Trophoblast cell (in vitro differentiated cells and primary cell): ENCODE measurements around the gene CCSER2.

Source experiments
- DNase-seq, 2 donors: peaks; one replicate each; pipeline ENCODE4 v3.0.0-alpha.2; 2016
- H2AFZ ChIP-seq: 2 replicates; pipeline ENCODE4 v1.6.1; 2013; ENCODE audit warnings: low read length, moderate library complexity, mild to moderate bottlenecking; ENCODE audit not compliant: insufficient read depth, poor library complexity
- H2AK5ac ChIP-seq: 2 replicates; pipeline ENCODE4 v1.6.1; 2013; ENCODE audit warnings: mild to moderate bottlenecking, low read length
- H2BK120ac ChIP-seq: 2 replicates; pipeline ENCODE4 v1.6.1; 2013; ENCODE audit warnings: low read length, mild to moderate bottlenecking, moderate library complexity; ENCODE audit not compliant: insufficient read depth, poor library complexity
- H2BK12ac ChIP-seq: 2 replicates; pipeline ENCODE4 v1.6.1; 2013; ENCODE audit warnings: mild to moderate bottlenecking, low read length, moderate library complexity
- H2BK5ac ChIP-seq: 2 replicates; pipeline ENCODE4 v1.6.1; 2013; ENCODE audit warnings: low read length, low read depth, moderate library complexity, mild to moderate bottlenecking; ENCODE audit not compliant: poor library complexity
- H3K14ac ChIP-seq: 2 replicates; pipeline ENCODE4 v1.6.1; 2013; ENCODE audit warnings: mild to moderate bottlenecking, low read length
- H3K18ac ChIP-seq: 2 replicates; pipeline ENCODE4 v1.6.1; 2013; ENCODE audit warnings: mild to moderate bottlenecking, low read length
- H3K23ac ChIP-seq: 2 replicates; pipeline ENCODE4 v1.6.1; 2013; ENCODE audit warnings: low read length
- H3K27ac ChIP-seq: 2 replicates; pipeline ENCODE4 v1.5.1; 2013; ENCODE audit warnings: low read depth, mild to moderate bottlenecking, inconsistent platforms, low read length, moderate library complexity
- H3K27me3 ChIP-seq: 2 replicates; pipeline ENCODE4 v1.6.1; 2013; ENCODE audit warnings: inconsistent platforms, mild to moderate bottlenecking, low read length, moderate library complexity; ENCODE audit not compliant: insufficient read depth
- H3K36me3 ChIP-seq, 2 experiments: 1 replicate in 1 of 2; 2 replicates in 1 of 2; pipeline ENCODE4 v1.6.1; 2013; ENCODE audit warnings: low read length in 2 of 2, mild to moderate bottlenecking in 2 of 2, moderate library complexity in 1 of 2; ENCODE audit not compliant: insufficient read depth in 2 of 2, control insufficient read depth in 1 of 2
- H3K4ac ChIP-seq: 2 replicates; pipeline ENCODE4 v1.6.1; 2013; ENCODE audit warnings: low read depth, mild to moderate bottlenecking, low read length, moderate library complexity
- H3K4me1 ChIP-seq, 2 experiments: 1 replicate in 1 of 2; 2 replicates in 1 of 2; pipeline ENCODE4 v1.6.1; 2013; ENCODE audit warnings: low read length in 2 of 2, mild to moderate bottlenecking in 2 of 2, moderate library complexity in 1 of 2; ENCODE audit not compliant: insufficient read depth in 2 of 2, control insufficient read depth in 1 of 2
- H3K4me2 ChIP-seq: 2 replicates; pipeline ENCODE4 v1.6.1; 2013; ENCODE audit warnings: inconsistent platforms, mild to moderate bottlenecking, low read length, moderate library complexity
- H3K4me3 ChIP-seq: 2 replicates; pipeline ENCODE4 v1.5.1; 2013; ENCODE audit warnings: mild to moderate bottlenecking, low read depth, low read length, inconsistent platforms
- H3K79me1 ChIP-seq: one replicate; pipeline ENCODE4 v1.6.1; 2013; ENCODE audit warnings: low read length
- H3K79me2 ChIP-seq: 2 replicates; pipeline ENCODE4 v1.6.1; 2013; ENCODE audit warnings: low read length, mild to moderate bottlenecking; ENCODE audit not compliant: control insufficient read depth, insufficient read depth, poor library complexity
- H3K9ac ChIP-seq: 2 replicates; pipeline ENCODE4 v1.6.1; 2013; ENCODE audit warnings: mild to moderate bottlenecking, low read length
- H3K9me3 ChIP-seq: 2 replicates; pipeline ENCODE4 v1.6.1; 2013; ENCODE audit warnings: low read depth, mild to moderate bottlenecking, control low read depth, inconsistent platforms, low read length; ENCODE audit not compliant: insufficient read depth
- H4K12ac ChIP-seq: 2 replicates; pipeline ENCODE4 v1.6.1; 2013; ENCODE audit warnings: low read depth, mild to moderate bottlenecking, low read length, moderate library complexity
- H4K8ac ChIP-seq: 2 replicates; pipeline ENCODE4 v1.6.1; 2013; ENCODE audit warnings: low read depth, mild to moderate bottlenecking, low read length, moderate library complexity
- H4K91ac ChIP-seq: one replicate; pipeline ENCODE4 v1.6.1; 2013; ENCODE audit warnings: low read depth, mild to moderate bottlenecking, low read length, moderate library complexity
- WGBS: extraction: QIAGEN DNeasy Blood & Tissue Kit; methylation state at CpG from one replicate; pipeline ENCODE4 v1.1.7; 2013; ENCODE audit warnings: missing lambda C conversion rate; ENCODE audit not compliant: insufficient read length, insufficient coverage; ENCODE audit errors: extremely low coverage; 5-methylcytosine and 5-hydroxymethylcytosine counted together

The CCSER2 gene

DNA sequence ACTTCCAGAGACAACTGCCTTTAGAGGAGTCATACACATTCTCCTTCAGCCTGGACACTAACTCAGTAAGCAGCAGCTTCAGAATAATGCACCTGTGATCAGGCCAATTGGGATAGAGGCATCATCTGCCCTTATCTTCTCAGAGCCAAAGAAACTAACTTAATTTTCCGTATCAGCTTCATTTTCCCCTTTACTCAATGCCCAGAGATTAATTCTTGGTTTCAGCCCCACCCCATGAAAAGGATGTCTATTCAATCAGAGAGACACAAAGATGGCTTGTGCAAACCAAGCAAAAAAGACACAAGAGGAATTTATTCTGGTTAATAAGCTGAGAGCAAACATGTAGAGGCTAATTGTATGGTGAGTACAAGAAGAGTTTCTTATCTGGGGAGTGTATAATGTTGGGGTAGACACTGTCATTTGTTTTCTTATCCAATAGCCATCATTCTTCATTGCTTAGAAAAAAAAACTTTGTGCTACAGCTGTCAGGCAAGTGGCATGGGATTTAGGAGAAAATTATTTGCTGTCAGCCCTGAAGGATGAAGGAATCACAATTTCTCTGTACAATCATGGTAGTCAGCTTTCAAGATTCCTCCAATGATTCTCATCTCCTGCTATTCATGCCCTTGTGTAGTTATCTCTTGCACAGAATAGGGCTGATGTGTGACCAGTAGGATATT, 38.7 kb upstream of the CCSER2 start:
- no peak overlapping the region for H3K23ac ChIP-seq
- no peak overlapping the region for H4K8ac ChIP-seq
- H2AFZ ChIP-seq: no peak overlapping the region
- WGBS: no CpG with 5 or more reads among the region's 1 CpG
- H3K27ac ChIP-seq: no peak overlapping the region
- peaks cover 4 to 6% of the 10 kb centered on the region in 2 experiments for H3K4me1 ChIP-seq
- no peak overlapping the region for H3K9ac ChIP-seq
- no peak overlapping the region for H2AK5ac ChIP-seq
- no peaks in the 10 kb centered on the region for H3K27me3 ChIP-seq
- H3K4me3 ChIP-seq: no peak overlapping the region
- H3K4me2 ChIP-seq: no peak overlapping the region
- no peak overlapping the region for H3K4ac ChIP-seq
- no peak overlapping the region for H2BK5ac ChIP-seq
- H2BK12ac ChIP-seq: no peak overlapping the region
- no peak overlapping the region for H2BK120ac ChIP-seq
- H3K18ac ChIP-seq: no peak overlapping the region
- no peaks in the 10 kb centered on the region for H3K79me1 ChIP-seq
- no peaks in the 10 kb centered on the region for H3K79me2 ChIP-seq
- H4K91ac ChIP-seq: no peak overlapping the region
- no peak overlapping the region for H4K12ac ChIP-seq
- no peak overlapping the region for H3K14ac ChIP-seq
- no peak for DNase-seq
- H3K36me3 ChIP-seq: no peaks in the 10 kb centered on the region
- no peaks in the 10 kb centered on the region for H3K9me3 ChIP-seq

GRCh38 chr10:84290235-84290634, 38.2 kb upstream of the CCSER2 start:
- Histone ChIP-seq H3K79me2 (no peaks in the 10 kb centered on the region), H3K9me3 (no peaks in the 10 kb centered on the region), H3K4me1 (peaks cover 4 to 6% of the 10 kb centered on the region in 2 experiments), H2AK5ac (no peak overlapping the region), H3K14ac (no peak overlapping the region), H3K23ac (no peak overlapping the region), H3K4ac (no peak overlapping the region), H3K4me2 (no peak overlapping the region), H2BK12ac (no peak overlapping the region), H3K36me3 (no peaks in the 10 kb centered on the region), H2BK120ac (no peak overlapping the region), H3K79me1 (no peaks in the 10 kb centered on the region), H4K12ac (no peak overlapping the region), H3K9ac (no peak overlapping the region), H3K27me3 (no peaks in the 10 kb centered on the region), H3K27ac (no peak overlapping the region), H2BK5ac (no peak overlapping the region), H4K91ac (no peak overlapping the region), H3K18ac (no peak overlapping the region), H4K8ac (no peak overlapping the region), H3K4me3 (no peak overlapping the region), H2AFZ (no peak overlapping the region)
- DNase-seq: no peak
- WGBS: no CpG with 5 or more reads among the region's 3 CpGs

GRCh38 chr10:84291384-84291783, 37.0 kb upstream of the CCSER2 start:
- Histone ChIP-seq H3K4me3 (no peak overlapping the region), H3K9me3 (no peaks in the 10 kb centered on the region), H2BK12ac (no peak overlapping the region), H3K18ac (no peak overlapping the region), H4K12ac (no peak overlapping the region), H4K91ac (no peak overlapping the region), H2AFZ (no peak overlapping the region), H3K79me2 (no peaks in the 10 kb centered on the region), H3K27ac (no peak overlapping the region), H4K8ac (no peak overlapping the region), H2AK5ac (no peak overlapping the region), H3K79me1 (no peaks in the 10 kb centered on the region), H2BK120ac (no peak overlapping the region), H2BK5ac (no peak overlapping the region), H3K4me1 (peaks cover 4 to 6% of the 10 kb centered on the region in 2 experiments), H3K27me3 (no peaks in the 10 kb centered on the region), H3K4me2 (no peak overlapping the region), H3K36me3 (no peaks in the 10 kb centered on the region), H3K14ac (no peak overlapping the region), H3K4ac (no peak overlapping the region), H3K9ac (no peak overlapping the region), H3K23ac (no peak overlapping the region)
- no CpG with 5 or more reads among the region's 1 CpG for WGBS
- DNase-seq: peak in 1 of 2 donors; percentile 34

GRCh38 chr10:84292502-84292901, 35.9 kb upstream of the CCSER2 start:
- Histone ChIP-seq H3K27me3 (no peaks in the 10 kb centered on the region), H3K4me3 (no peak overlapping the region), H4K12ac (no peak overlapping the region), H3K79me2 (no peaks in the 10 kb centered on the region), H3K9ac (no peak overlapping the region), H4K91ac (no peak overlapping the region), H2BK120ac (no peak overlapping the region), H3K9me3 (no peaks in the 10 kb centered on the region), H3K4me1 (peaks cover 4 to 6% of the 10 kb centered on the region in 2 experiments), H4K8ac (no peak overlapping the region), H3K4ac (no peak overlapping the region), H3K27ac (no peak overlapping the region), H2AK5ac (no peak overlapping the region), H3K36me3 (no peaks in the 10 kb centered on the region), H2BK5ac (no peak overlapping the region), H3K14ac (no peak overlapping the region), H3K23ac (no peak overlapping the region), H2BK12ac (no peak overlapping the region), H3K18ac (no peak overlapping the region), H3K4me2 (no peak overlapping the region), H2AFZ (no peak overlapping the region), H3K79me1 (no peaks in the 10 kb centered on the region)
- WGBS: no CpG with 5 or more reads among the region's 2 CpGs
- no peak for DNase-seq
